ENCODE results near the gene ALG12. TPM values are rescaled to one million over a fixed set of nuclear protein-coding genes. Genes with fewer than 3 reads are reported as not detected.

Gene ALG12
- total RNA-seq, 1 experiment from 2014 or later, result 29.2 TPM

- TF ChIP-seq CDX4 (CRISPR knock-in tag; IDR thresholded peaks at IDR 0.05; ENCODE audit: borderline replicate concordance) (no peak), ATF2 (CRISPR knock-in tag; IDR thresholded peaks at IDR 0.05; ENCODE audit: borderline replicate concordance, low read depth) (no peak), E2F5 (CRISPR knock-in tag; IDR thresholded peaks at IDR 0.05) (no peak), ZNF263 (CRISPR knock-in tag; IDR thresholded peaks at IDR 0.05; ENCODE audit: low read depth) (no peak), ATF3 (CRISPR knock-in tag; conservative IDR thresholded peaks at IDR 0.05) (no peak), PRDM15 (CRISPR knock-in tag; IDR thresholded peaks at IDR 0.05) (no peak), AFF4 (CRISPR knock-in tag; IDR thresholded peaks at IDR 0.05; ENCODE audit: borderline replicate concordance) (no peak), RORB (CRISPR knock-in tag; IDR thresholded peaks at IDR 0.05) (no peak), ZNF317 (CRISPR knock-in tag; IDR thresholded peaks at IDR 0.05; ENCODE audit: borderline replicate concordance, low read depth) (no peak), ETV6 (CRISPR knock-in tag; IDR thresholded peaks at IDR 0.05) (no peak), JAZF1 (CRISPR knock-in tag; IDR thresholded peaks at IDR 0.05) (no peak), TCF7 (CRISPR knock-in tag; IDR thresholded peaks at IDR 0.05; ENCODE audit: low read depth) (no peak), FOXP4 (CRISPR knock-in tag; IDR thresholded peaks at IDR 0.05) (no peak)
- Mint-ChIP-seq H3K4me3 (no peak overlapping the region), H3K9me3 (no peaks in the 10 kb centered on the region), H3K27ac (no peak overlapping the region), H3K4me1 (peaks cover 8% of the 10 kb centered on the region), H3K27me3 (ENCODE audit: low read depth) (no peaks in the 10 kb centered on the region), H3K36me3 (no peaks in the 10 kb centered on the region)
- DNase-seq (ENCODE audit: low spot score) (no peak), ATAC-seq (no peak)
- ChIA-PET POLR2A (no interaction called here), CTCF (interaction anchor here (2.1 to 3.6 kb wide), 2 partner anchors 33 to 80 kb away, joined by 8 to 15 read pairs; no protein-coding TSS in a partner anchor)
These were observed 32.3 kb upstream of the ALG12 start for GRCh38 chr22:49950396-49950994.

Measured in WTC11 (cell line).